ENCODE data around the gene ZNF394.

ZNF394 gene

DNA sequence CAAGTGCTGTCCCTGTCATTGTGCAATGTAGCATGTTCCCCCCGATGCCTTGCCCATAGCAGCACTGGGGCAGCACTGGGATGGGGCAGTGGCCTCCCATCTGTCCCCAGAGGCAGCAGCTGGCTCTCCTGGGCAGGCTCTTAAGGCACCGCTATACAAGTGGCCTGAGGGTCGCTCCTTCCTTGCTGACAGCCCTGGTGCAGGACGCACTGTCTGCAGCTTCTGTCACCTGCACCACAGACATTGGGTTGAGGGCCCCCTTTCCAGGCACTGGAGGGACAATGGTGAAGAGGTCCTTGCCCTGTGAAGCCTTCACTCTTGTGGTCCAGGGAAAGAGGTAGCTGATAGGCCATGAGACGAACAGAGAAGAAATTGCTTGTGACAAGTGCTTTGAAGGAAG lies 50.8 kb downstream of the ZNF394 start:
- DNase-seq (ENCODE audit: low read depth) = no peak

DNA sequence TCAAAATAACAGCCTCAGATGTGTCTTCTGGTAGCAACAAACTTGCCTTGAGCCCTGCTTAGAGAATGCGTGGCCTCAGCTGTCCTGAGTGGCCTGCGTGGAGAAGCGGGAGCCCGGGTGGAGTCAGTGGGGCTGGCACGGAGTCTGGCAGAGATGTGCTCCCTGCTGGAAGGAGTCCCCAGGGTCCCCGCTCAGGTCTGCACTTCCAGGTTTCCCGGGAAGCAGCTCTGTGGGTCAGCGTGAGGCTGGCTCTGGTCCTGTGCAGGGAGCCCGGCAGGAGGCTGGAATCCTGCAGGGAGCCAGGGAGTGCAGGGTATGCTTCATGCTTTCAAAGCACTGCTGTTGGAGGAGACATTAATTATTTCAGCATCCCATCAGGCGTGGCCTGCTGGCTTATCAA lies 51.2 kb downstream of the ZNF394 start:
- DNase-seq (ENCODE audit: low read depth) = no peak

DNA sequence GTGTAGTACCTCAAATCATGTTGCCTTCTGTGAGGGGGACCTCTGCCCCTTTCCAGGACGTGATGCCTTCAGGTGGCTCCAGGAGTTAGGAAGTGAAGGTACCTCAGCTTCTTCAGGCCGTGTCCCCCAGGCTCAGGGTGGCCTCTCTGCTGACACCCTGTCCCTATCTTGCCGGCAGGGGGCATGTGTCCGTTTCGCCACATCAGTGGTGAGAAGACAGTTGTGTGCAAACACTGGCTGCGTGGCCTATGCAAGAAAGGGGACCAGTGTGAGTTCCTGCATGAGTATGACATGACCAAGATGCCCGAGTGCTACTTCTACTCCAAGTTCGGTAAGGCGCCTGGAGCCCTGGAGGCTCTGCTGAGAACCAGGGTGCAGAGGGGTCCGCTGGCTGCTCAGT lies 52.1 kb downstream of the ZNF394 start:
- DNase-seq (ENCODE audit: low read depth) = no peak

DNA sequence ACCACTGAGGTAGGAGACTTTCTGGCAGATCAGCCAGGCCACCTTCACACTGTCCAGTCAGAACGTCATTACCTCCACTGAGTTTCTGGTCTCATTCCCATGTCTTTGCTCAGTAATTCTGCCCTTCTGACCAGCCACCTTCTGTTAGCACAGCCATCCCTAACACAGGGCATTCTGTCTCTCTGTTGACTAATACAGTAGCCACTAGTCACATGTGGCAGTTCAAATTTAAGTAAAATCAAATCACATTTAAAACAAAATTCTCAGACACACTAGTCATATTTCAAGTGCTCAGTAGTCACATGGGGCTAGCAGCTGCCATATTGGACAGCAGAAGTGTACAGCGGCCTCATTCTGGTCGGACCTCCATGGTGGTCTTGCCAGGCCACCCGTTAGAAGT lies 54.0 kb downstream of the ZNF394 start:
- no peak for DNase-seq (ENCODE audit: low read depth)
